Upper lobe of left lung (tissue), 4 donors: ENCODE measurements around the gene NRXN3.

Source experiments
- POLR2A ChIP-seq, 4 donors: fragments of 450-650 bp; IDR thresholded peaks; one replicate each; pipeline ENCODE4 v1.5.1; 2016 to 2017; ENCODE audit warnings: antibody characterized with exemption in 4 of 4, mild to moderate bottlenecking in 2 of 4
- TF ChIP-seq, protein P1 (sequence below), 6 experiments: fragments of 450-650 bp in 4 of 6; fragments of 200-600 bp in 2 of 6; sonication (generic) in 2 of 6; IDR thresholded peaks; one replicate each; pipeline ENCODE4 v1.5.1; 2016 to 2019; ENCODE audit warnings: antibody characterized with exemption in 6 of 6

DNA sequence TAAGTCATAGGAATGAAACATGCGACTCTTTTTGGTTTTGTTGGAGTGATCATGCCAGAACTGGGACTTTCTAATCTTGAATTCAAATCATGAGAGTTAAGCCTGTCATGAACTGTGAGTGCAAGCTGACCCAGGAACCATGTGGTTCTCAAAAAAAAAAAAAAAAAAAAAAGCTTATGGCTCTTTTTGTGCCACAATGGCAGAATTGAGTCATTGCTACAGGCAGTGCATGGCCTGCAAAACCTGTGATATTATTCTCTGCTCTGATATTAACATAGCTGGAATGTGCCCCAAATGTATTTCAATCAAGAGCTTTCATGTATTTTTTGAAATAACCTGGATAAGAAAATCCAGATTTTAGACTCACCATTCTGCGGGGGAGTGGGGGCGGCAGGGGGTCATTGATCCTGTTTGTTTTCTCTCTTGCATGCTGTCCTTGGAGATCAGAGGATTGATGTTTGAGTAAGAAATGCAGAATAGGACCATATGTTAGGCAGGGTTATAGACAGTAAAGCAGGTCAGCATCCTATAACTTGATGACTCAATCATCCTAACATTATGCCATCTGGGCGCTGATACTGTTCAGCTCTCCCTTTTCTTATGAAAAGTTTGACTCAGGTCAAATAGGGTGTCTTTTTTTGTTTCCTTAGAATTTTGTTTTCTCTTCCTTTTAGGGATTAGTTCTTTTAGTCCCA lies 1243.7 kb downstream of the NRXN3 start:
- TF ChIP-seq, protein P1, sequence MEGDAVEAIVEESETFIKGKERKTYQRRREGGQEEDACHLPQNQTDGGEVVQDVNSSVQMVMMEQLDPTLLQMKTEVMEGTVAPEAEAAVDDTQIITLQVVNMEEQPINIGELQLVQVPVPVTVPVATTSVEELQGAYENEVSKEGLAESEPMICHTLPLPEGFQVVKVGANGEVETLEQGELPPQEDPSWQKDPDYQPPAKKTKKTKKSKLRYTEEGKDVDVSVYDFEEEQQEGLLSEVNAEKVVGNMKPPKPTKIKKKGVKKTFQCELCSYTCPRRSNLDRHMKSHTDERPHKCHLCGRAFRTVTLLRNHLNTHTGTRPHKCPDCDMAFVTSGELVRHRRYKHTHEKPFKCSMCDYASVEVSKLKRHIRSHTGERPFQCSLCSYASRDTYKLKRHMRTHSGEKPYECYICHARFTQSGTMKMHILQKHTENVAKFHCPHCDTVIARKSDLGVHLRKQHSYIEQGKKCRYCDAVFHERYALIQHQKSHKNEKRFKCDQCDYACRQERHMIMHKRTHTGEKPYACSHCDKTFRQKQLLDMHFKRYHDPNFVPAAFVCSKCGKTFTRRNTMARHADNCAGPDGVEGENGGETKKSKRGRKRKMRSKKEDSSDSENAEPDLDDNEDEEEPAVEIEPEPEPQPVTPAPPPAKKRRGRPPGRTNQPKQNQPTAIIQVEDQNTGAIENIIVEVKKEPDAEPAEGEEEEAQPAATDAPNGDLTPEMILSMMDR (IDR thresholded peaks at IDR 0.05): no peak
- TF ChIP-seq POLR2A (IDR thresholded peaks at IDR 0.05): no peak
